ENCODE measurements around the gene HNRNPAB.

The HNRNPAB gene

DNA sequence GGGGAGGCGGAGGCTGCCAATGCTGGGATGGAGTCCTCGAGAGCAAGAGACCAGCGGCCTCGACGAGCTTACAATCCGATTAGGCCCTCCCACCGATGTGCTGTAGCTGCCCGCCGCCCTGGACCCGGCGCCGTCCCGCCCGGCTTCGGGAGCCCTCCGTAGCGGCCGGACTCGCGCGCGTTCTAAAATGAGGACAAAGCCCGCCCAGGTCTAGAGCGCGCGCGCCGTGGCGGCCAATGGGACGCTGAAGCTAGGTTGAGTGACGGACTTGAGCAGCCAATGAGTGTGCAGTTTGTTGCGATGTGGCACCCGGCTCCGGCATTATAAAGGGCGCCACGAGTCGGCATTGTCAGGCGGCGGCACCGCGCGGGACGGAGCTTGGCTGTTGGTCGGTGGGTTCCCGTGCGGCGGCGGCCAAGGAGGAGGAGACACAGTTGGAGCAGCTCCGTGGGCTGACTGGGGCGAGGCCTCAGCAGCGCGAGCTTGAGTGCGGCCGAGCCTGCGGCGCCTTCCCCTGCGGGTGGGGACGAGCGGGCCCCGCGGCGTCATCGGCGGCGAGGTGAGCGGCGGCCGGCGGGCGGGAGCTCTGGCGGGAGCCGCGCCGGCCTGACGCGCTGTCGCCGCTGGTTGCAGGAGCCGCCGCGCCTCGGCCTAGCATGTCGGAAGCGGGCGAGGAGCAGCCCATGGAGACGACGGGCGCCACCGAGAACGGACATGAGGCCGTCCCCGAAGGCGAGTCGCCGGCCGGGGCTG lies at the start of gene HNRNPAB (continued):
- no peak for TF ChIP-seq ZNF580 (tag by site-specific recombination; IDR thresholded peaks at IDR 0.05)
- TF ChIP-seq ZNF777 (tag by site-specific recombination; IDR thresholded peaks at IDR 0.05; ENCODE audit: borderline replicate concordance) = no peak
- no peak for TF ChIP-seq AEBP2 (tag by site-specific recombination; IDR thresholded peaks at IDR 0.05; ENCODE audit: borderline replicate concordance)
- TF ChIP-seq ZNF404 (tag by site-specific recombination; IDR thresholded peaks at IDR 0.05) = no peak
- no peak for TF ChIP-seq KLF1 (tag by site-specific recombination; IDR thresholded peaks at IDR 0.05)
- TF ChIP-seq MZF1 (tag by site-specific recombination; IDR thresholded peaks at IDR 0.05; ENCODE audit: borderline replicate concordance) = no peak
- TF ChIP-seq ZSCAN30 (tag by site-specific recombination; IDR thresholded peaks at IDR 0.05) = peak; percentile 36
- TF ChIP-seq ZNF26 (tag by site-specific recombination; IDR thresholded peaks at IDR 0.05) = no peak
- TF ChIP-seq ZNF558 (tag by site-specific recombination; IDR thresholded peaks at IDR 0.05) = no peak
- no peak for TF ChIP-seq KLF16 (tag by site-specific recombination; IDR thresholded peaks at IDR 0.05)
- no peak for TF ChIP-seq GFI1B (tag by site-specific recombination; IDR thresholded peaks at IDR 0.05)
- TF ChIP-seq ZNF548 (tag by site-specific recombination; IDR thresholded peaks at IDR 0.05) = no peak
- TF ChIP-seq ZBTB7A (tag by site-specific recombination; IDR thresholded peaks at IDR 0.05; ENCODE audit: low read depth) = 0 out of 2 replicates have a peak, but pooled peaks have one; percentile 20
- TF ChIP-seq ZNF623 (tag by site-specific recombination; IDR thresholded peaks at IDR 0.05) = no peak
- TF ChIP-seq ZNF776 (tag by site-specific recombination; IDR thresholded peaks at IDR 0.05; ENCODE audit: borderline replicate concordance) = no peak
- TF ChIP-seq, protein P1, sequence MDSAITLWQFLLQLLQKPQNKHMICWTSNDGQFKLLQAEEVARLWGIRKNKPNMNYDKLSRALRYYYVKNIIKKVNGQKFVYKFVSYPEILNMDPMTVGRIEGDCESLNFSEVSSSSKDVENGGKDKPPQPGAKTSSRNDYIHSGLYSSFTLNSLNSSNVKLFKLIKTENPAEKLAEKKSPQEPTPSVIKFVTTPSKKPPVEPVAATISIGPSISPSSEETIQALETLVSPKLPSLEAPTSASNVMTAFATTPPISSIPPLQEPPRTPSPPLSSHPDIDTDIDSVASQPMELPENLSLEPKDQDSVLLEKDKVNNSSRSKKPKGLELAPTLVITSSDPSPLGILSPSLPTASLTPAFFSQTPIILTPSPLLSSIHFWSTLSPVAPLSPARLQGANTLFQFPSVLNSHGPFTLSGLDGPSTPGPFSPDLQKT (IDR thresholded peaks at IDR 0.05; ENCODE audit: borderline replicate concordance, low read depth, low read length) = no peak
- TF ChIP-seq SP2 (tag by site-specific recombination; IDR thresholded peaks at IDR 0.05) = peak; percentile 97
- TF ChIP-seq ZNF677 (tag by site-specific recombination; IDR thresholded peaks at IDR 0.05) = peak; percentile 50; the same call in 1 of the 2 replicates
- TF ChIP-seq ZNF10 (tag by site-specific recombination; IDR thresholded peaks at IDR 0.05) = no peak
- TF ChIP-seq ZNF473 (tag by site-specific recombination; IDR thresholded peaks at IDR 0.05) = no peak
- no peak for TF ChIP-seq ZNF280C (tag by site-specific recombination; IDR thresholded peaks at IDR 0.05)
- TF ChIP-seq SCRT1 (tag by site-specific recombination; IDR thresholded peaks at IDR 0.05; ENCODE audit: borderline replicate concordance) = no peak
- peak; percentile 91 for TF ChIP-seq YY2 (tag by site-specific recombination; IDR thresholded peaks at IDR 0.05)
- TF ChIP-seq ZNF133 (tag by site-specific recombination; IDR thresholded peaks at IDR 0.05) = no peak
- TF ChIP-seq ZNF423 (tag by site-specific recombination; IDR thresholded peaks at IDR 0.05) = no peak
- TF ChIP-seq, protein P2, sequence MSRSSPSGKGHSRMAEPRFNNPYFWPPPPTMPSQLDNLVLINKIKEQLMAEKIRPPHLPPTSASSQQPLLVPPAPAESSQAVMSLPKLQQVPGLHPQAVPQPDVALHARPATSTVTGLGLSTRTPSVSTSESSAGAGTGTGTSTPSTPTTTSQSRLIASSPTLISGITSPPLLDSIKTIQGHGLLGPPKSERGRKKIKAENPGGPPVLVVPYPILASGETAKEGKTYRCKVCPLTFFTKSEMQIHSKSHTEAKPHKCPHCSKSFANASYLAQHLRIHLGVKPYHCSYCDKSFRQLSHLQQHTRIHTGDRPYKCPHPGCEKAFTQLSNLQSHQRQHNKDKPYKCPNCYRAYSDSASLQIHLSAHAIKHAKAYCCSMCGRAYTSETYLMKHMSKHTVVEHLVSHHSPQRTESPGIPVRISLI (tag by site-specific recombination; IDR thresholded peaks at IDR 0.05) = no peak
- no peak for TF ChIP-seq PRDM6 (tag by site-specific recombination; IDR thresholded peaks at IDR 0.05)
- TF ChIP-seq ZNF610 (tag by site-specific recombination; IDR thresholded peaks at IDR 0.05; ENCODE audit: borderline replicate concordance) = no peak
- TF ChIP-seq, protein P3, sequence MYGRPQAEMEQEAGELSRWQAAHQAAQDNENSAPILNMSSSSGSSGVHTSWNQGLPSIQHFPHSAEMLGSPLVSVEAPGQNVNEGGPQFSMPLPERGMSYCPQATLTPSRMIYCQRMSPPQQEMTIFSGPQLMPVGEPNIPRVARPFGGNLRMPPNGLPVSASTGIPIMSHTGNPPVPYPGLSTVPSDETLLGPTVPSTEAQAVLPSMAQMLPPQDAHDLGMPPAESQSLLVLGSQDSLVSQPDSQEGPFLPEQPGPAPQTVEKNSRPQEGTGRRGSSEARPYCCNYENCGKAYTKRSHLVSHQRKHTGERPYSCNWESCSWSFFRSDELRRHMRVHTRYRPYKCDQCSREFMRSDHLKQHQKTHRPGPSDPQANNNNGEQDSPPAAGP (tag by site-specific recombination; IDR thresholded peaks at IDR 0.05) = peak; percentile 65
- TF ChIP-seq WT1 (tag by site-specific recombination; IDR thresholded peaks at IDR 0.05) = no peak; the same call in 1 of the 2 replicates

Data from HEK293 (cell line).